A673 (cell line): Measurements from ENCODE around the gene SLC46A1.

Source experiments
- CTCF ChIP-seq: fragments of 300-800, 200-600 bp; sonication (generic); conservative IDR thresholded peaks from 2 replicates; pipeline ENCODE4 v1.5.1; 2017; ENCODE audit warnings: low read depth, mild to moderate bottlenecking, antibody characterized with exemption, low read length, moderate library complexity, mixed read lengths
- EZH2 ChIP-seq: fragments of 200-600 bp; sonication (generic); IDR thresholded peaks from 2 replicates; pipeline ENCODE4 v1.6.1; 2017; ENCODE audit warnings: borderline replicate concordance, low read depth, mild to moderate bottlenecking, mixed read lengths, antibody characterized with exemption, low read length; ENCODE audit not compliant: poor library complexity, severe bottlenecking

- TF ChIP-seq CTCF (no peak), EZH2 (no peak)
Measured at GRCh38 chr17:28347261-28347891, 58.6 kb downstream of the SLC46A1 start.
